Kidney epithelial cell (primary cell): ENCODE results near the gene MAF. TPM values are rescaled to one million over a fixed set of nuclear protein-coding genes. Genes with fewer than 3 reads are reported as not detected.

Experiments used
- DNase-seq: peaks from one replicate; pipeline ENCODE4 v3.0.0-alpha.2; 2010; ENCODE audit warnings: low read depth
- H3K27me3 ChIP-seq: 2 replicates; pipeline ENCODE4 v1.6.0; 2011; ENCODE audit warnings: low read length; ENCODE audit not compliant: control insufficient read depth, insufficient read depth
- H3K36me3 ChIP-seq: 2 replicates; pipeline ENCODE4 v1.5.1; 2011; ENCODE audit warnings: low read length; ENCODE audit not compliant: control insufficient read depth, insufficient read depth
- H3K4me3 ChIP-seq: 2 replicates; pipeline ENCODE4 v1.5.1; 2011; ENCODE audit warnings: low read depth, mild to moderate bottlenecking, control low read depth, low read length
- total RNA-seq: library from RNA; depleted of rRNA; stranded (reverse); fragments of >200 nt; gene quantifications from 2 replicates; pipeline ENCODE4 v1.2.3, GENCODE V29; 2015
- TF ChIP-seq, protein P1 (sequence below): IDR thresholded peaks from 2 replicates; pipeline ENCODE4 v1.5.1; 2011; ENCODE audit warnings: mild to moderate bottlenecking, moderate library complexity, low read length, control low read depth, inconsistent platforms; ENCODE audit not compliant: insufficient read depth, poor library complexity, severe bottlenecking

MAF gene
- total RNA-seq, 1 donor from 2014 or later: 5.0 TPM

- TF ChIP-seq, protein P1, sequence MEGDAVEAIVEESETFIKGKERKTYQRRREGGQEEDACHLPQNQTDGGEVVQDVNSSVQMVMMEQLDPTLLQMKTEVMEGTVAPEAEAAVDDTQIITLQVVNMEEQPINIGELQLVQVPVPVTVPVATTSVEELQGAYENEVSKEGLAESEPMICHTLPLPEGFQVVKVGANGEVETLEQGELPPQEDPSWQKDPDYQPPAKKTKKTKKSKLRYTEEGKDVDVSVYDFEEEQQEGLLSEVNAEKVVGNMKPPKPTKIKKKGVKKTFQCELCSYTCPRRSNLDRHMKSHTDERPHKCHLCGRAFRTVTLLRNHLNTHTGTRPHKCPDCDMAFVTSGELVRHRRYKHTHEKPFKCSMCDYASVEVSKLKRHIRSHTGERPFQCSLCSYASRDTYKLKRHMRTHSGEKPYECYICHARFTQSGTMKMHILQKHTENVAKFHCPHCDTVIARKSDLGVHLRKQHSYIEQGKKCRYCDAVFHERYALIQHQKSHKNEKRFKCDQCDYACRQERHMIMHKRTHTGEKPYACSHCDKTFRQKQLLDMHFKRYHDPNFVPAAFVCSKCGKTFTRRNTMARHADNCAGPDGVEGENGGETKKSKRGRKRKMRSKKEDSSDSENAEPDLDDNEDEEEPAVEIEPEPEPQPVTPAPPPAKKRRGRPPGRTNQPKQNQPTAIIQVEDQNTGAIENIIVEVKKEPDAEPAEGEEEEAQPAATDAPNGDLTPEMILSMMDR: peak; percentile 39
- peaks cover 6% of the 10 kb centered on the region for H3K27me3 ChIP-seq
- no peak for DNase-seq
- peak overlapping the region; percentile 80 for H3K4me3 ChIP-seq
- H3K36me3 ChIP-seq: no peaks in the 10 kb centered on the region
Measured at GRCh38 chr16:79598348-79599181, 2.0 kb downstream of the MAF start.

DNA sequence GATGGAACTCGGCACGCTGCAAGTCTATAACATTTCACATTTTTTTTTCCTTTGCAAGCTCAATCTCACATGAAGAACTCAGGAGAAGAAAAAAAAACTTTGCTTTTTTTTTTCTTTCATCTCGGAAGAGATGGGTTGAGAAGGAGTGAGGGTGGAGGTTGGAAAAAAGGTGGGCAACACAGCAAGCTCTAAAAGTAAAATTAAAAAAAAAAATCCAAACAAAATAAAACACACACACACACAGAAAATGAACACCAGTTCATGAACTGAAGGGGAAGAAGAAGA, 2.5 kb downstream of the MAF start:
- TF ChIP-seq, protein P1: no peak
- Histone ChIP-seq H3K36me3 (no peaks in the 10 kb centered on the region), H3K4me3 (peak overlapping the region; percentile 80), H3K27me3 (peaks cover 6% of the 10 kb centered on the region)
- DNase-seq: no peak

GRCh38 chr16:79597277-79598062, 3.1 kb downstream of the MAF start:
- TF ChIP-seq, protein P1: no peak
- Histone ChIP-seq H3K36me3 (no peaks in the 10 kb centered on the region), H3K4me3 (peak overlapping the region; percentile 80), H3K27me3 (peaks cover 6% of the 10 kb centered on the region)
- no peak for DNase-seq

GRCh38 chr16:79595931-79596450, 4.5 kb downstream of the MAF start:
- peaks cover 6% of the 10 kb centered on the region for H3K27me3 ChIP-seq
- H3K36me3 ChIP-seq: no peaks in the 10 kb centered on the region
- TF ChIP-seq, protein P1: no peak
- DNase-seq: no peak
- H3K4me3 ChIP-seq: peak overlapping the region; percentile 80

DNA sequence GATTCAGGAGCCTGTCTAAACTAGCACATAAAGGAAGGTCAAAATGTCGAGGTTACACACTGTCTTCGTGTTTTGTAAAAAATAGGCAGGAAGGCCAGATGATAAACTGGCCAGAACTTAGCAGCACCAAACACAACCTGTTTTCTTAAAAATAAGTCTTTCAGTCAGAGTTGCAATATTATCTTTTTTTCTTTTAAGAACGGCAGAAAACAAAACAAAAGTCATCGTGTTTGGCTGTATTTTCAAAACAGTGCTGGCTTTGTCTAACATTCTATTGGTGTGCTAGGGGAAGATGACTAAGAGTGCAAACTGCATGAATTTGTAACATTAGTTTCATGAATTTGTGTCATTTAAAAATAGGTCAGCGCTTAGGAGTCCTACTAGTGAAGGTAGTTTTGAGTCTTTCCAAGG, 5.3 kb downstream of the MAF start:
- DNase-seq: no peak
- Histone ChIP-seq H3K4me3 (no peak overlapping the region), H3K27me3 (peaks cover 6% of the 10 kb centered on the region)

More for the DNA sequence above, 5.3 kb downstream of the MAF start:
- TF ChIP-seq, protein P1: no peak
- no peaks in the 10 kb centered on the region for H3K36me3 ChIP-seq
